K562 (cell line): Measurements from ENCODE around the gene EMILIN3. TPM values are rescaled to one million over a fixed set of nuclear protein-coding genes. Genes with fewer than 3 reads are reported as not detected.

Experiments
- ATAC-seq: fragments of 200-7000 bp; cut with Tn5 transposase; 3 replicates; pipeline ENCODE4 v1.9.1; 2020; ENCODE audit warnings: moderate library complexity
- BruUV-seq: library from RNA; stranded (reverse); fragments of 400-500 nt; replicated peaks from 2 replicates; lab custom pipeline; 2021; lab: Mats Ljungman, UMichigan
- CTCF ChIA-PET: fragments of 300-600 bp; formaldehyde crosslinking; extraction: SDS; loops from one replicate; lab custom pipeline; 2021; ENCODE audit warnings: low intra/inter-chr PET ratio; lab: Yijun Ruan, JAX
- POLR2A ChIA-PET: fragments of 300-600, 350-650 bp; sonication (Branson Sonifier 250); formaldehyde crosslinking; extraction: SDS; loops from one replicate; lab custom pipeline; 2021; ENCODE audit warnings: antibody characterized with exemption, inconsistent platforms; lab: Yijun Ruan, JAX
- DNase-seq, 4 experiments: peaks; one replicate each; pipeline versions ENCODE4 v3.0.0 to v3.0.0-alpha.2; 2011 to 2018; ENCODE audit warnings: low spot score in 3 of 4, mixed read lengths in 3 of 4; ENCODE audit errors: extremely low read depth in 1 of 4
- FAIRE-seq: peaks from 2 replicates; lab custom pipeline; 2011; peaks lifted over from hg19 to GRCh38; lab: Jason Lieb, UNC
- H2AFZ ChIP-seq: 2 replicates; pipeline ENCODE4 v1.6.0; 2011; ENCODE audit warnings: low read depth, low read length, control low read depth, inconsistent platforms
- H3K27ac ChIP-seq: fragments of 200-600 bp; 3 replicates; pipeline ENCODE4 v1.8.0; 2011; ENCODE audit warnings: low read depth, mild to moderate bottlenecking, control low read depth, inconsistent platforms, low read length, moderate library complexity, mixed read lengths; ENCODE audit errors: extremely low read depth
- H3K27me3 ChIP-seq, 2 experiments: fragments of 300-600 bp in 1 of 2; 2 replicates in 1 of 2; 3 replicates in 1 of 2; pipeline versions ENCODE4 v1.6.0 to v1.8.0; 2011; ENCODE audit warnings: inconsistent platforms in 2 of 2, low read length in 2 of 2, mild to moderate bottlenecking in 1 of 2, mixed read lengths in 1 of 2, moderate library complexity in 1 of 2; ENCODE audit not compliant: control insufficient read depth in 2 of 2, insufficient read depth in 2 of 2
- H3K36me3 ChIP-seq: fragments of 300-600 bp; 3 replicates; pipeline ENCODE4 v1.8.0; 2011; ENCODE audit warnings: mild to moderate bottlenecking, low read length, inconsistent platforms; ENCODE audit not compliant: control insufficient read depth, insufficient read depth
- H3K4me1 ChIP-seq, 2 experiments: fragments of 200-600 bp in 1 of 2; replicated peaks in 1 of 2; 2 replicates in 1 of 2; 3 replicates in 1 of 2; pipeline versions ENCODE4 v1.5.1 to v1.8.0; 2011; ENCODE audit warnings: inconsistent platforms in 2 of 2, low read length in 2 of 2, mild to moderate bottlenecking in 1 of 2, mixed read lengths in 1 of 2, moderate library complexity in 1 of 2; ENCODE audit not compliant: control insufficient read depth in 2 of 2, insufficient read depth in 2 of 2
- H3K4me2 ChIP-seq: 2 replicates; pipeline ENCODE4 v1.6.1; 2011; ENCODE audit warnings: low read length, control low read depth, inconsistent platforms, mixed read lengths; ENCODE audit not compliant: insufficient read depth
- H3K4me3 ChIP-seq: fragments of 200-600 bp; sonication (generic), shearing (Covaris generic); 2 replicates; pipeline ENCODE4 v1.5.1; 2016; ENCODE audit warnings: control low read depth, inconsistent platforms
- H3K79me2 ChIP-seq: fragments of 200-600 bp; 3 replicates; pipeline ENCODE4 v1.8.0; 2011; ENCODE audit warnings: low read length, inconsistent platforms; ENCODE audit not compliant: control insufficient read depth, insufficient read depth
- H3K9ac ChIP-seq, 2 experiments: 2 replicates each; pipeline versions ENCODE4 v1.6.0 to v1.6.1; 2011; ENCODE audit warnings: low read depth in 2 of 2, low read length in 2 of 2, control low read depth in 1 of 2, inconsistent platforms in 1 of 2, mild to moderate bottlenecking in 1 of 2, mixed read lengths in 1 of 2; ENCODE audit not compliant: insufficient read depth in 1 of 2
- H3K9me1 ChIP-seq: one replicate; pipeline ENCODE4 v1.6.0; 2011; ENCODE audit warnings: inconsistent platforms, mild to moderate bottlenecking, low read length, moderate library complexity; ENCODE audit not compliant: control insufficient read depth, insufficient read depth
- H3K9me3 ChIP-seq: replicated peaks from 2 replicates; pipeline ENCODE4 v1.5.1; 2011; ENCODE audit warnings: low read depth, low read length, inconsistent platforms; ENCODE audit not compliant: control insufficient read depth, insufficient read depth
- H4K20me1 ChIP-seq: replicated peaks from 2 replicates; pipeline ENCODE4 v1.6.1; 2011; ENCODE audit warnings: low read length, inconsistent platforms, mixed read lengths; ENCODE audit not compliant: control insufficient read depth, insufficient read depth
- MAFF ChIP-seq: IDR thresholded peaks from 2 replicates; pipeline ENCODE4 v1.6.1; 2012; ENCODE audit warnings: low read length, improper control_type of control experiment
- MIER1 ChIP-seq: fragments of 450-650 bp; IDR thresholded peaks from 2 replicates; pipeline ENCODE4 v1.6.1; 2016; ENCODE audit warnings: antibody characterized with exemption, mild to moderate bottlenecking, low read depth
- SMARCB1 ChIP-seq: IDR thresholded peaks from 2 replicates; pipeline ENCODE4 v1.6.1; 2011; ENCODE audit warnings: improper control_type of control experiment, low read depth; ENCODE audit not compliant: insufficient read length
- SMC3 ChIP-seq: conservative IDR thresholded peaks from 2 replicates; pipeline ENCODE4 v1.6.1; 2011; ENCODE audit warnings: low read depth, low read length, improper control_type of control experiment; ENCODE audit not compliant: insufficient read depth
- ZNF316 ChIP-seq: fragments of 450-650 bp; IDR thresholded peaks from 2 replicates; pipeline ENCODE4 v1.6.1; 2016
- WGBS: fragments of 100-300 bp; shearing (Covaris generic); methylation state at CpG from one replicate; pipeline ENCODE4 v1.1.6; 2016; ENCODE audit warnings: low coverage, mixed read lengths; ENCODE audit not compliant: insufficient coverage; ENCODE audit errors: missing lambda C conversion rate; 5-methylcytosine and 5-hydroxymethylcytosine counted together
- in situ Hi-C: fragments of 300-500 bp; cut with MboI; formaldehyde crosslinking; loops from 4 replicates; pipeline ENCODE4 v1.15.0; 2018; ENCODE audit warnings: inconsistent platforms, mixed read lengths
- intact Hi-C: fragments of 100-400 bp; cut with micrococcal nuclease; formaldehyde crosslinking; loops from 2 replicates; pipeline ENCODE4 v1.14.2; 2022
- polyA plus RNA-seq, 8 experiments: library from polyadenylated mRNA; depleted of rRNA in 4 of 8; stranded (reverse) in 5 of 8; unstranded in 3 of 8; fragments of >200 nt; fragmentation: Nextera tagmentation in 2 of 8; fragmentation: Illumina TruSeq in 1 of 8; extraction: Ambion mirVana in 2 of 8; extraction: Trizol in 1 of 8; gene quantifications; 2 replicates each; pipeline versions ENCODE4 v1.2.1 to v1.2.3, GENCODE V29; 2011 to 2014; ENCODE audit warnings: inconsistent platforms in 1 of 8, missing spikeins in 1 of 8
- total RNA-seq, 7 experiments: library from RNA; depleted of rRNA in 6 of 7; stranded (reverse); fragments of >200 nt in 6 of 7; fragmentation: Illumina TruSeq in 2 of 7; extraction: Trizol in 2 of 7; gene quantifications; 2 replicates each; pipeline versions ENCODE4 v1.2.1 to v1.2.3, GENCODE V29; 2011 to 2021; ENCODE audit warnings: low replicate concordance in 1 of 7

EMILIN3 gene
- total and polyA plus RNA-seq, 9 of the 15 experiments (the other 6 are each of a cell fraction or from before 2014, with no cell fraction given): 0.01 to 0.07 TPM; not detected in 7

GRCh38 chr20:41342474-41343464 lies 23.8 kb downstream of the EMILIN3 start:
- H2AFZ ChIP-seq: no peak overlapping the region
- H3K36me3 ChIP-seq: no peaks in the 10 kb centered on the region
- no peak overlapping the region for H3K27ac ChIP-seq
- BruUV-seq: no TSS peak
- H3K27me3 ChIP-seq: peaks cover 0 to 2% of the 10 kb centered on the region in 2 experiments; a peak in 1 of 5 replicates
- peaks cover 8 to 34% of the 10 kb centered on the region in 2 experiments; a peak in 4 of 5 replicates for H3K4me1 ChIP-seq
- peaks cover 8% of the 10 kb centered on the region; the same call in 2 of the 3 replicates for H3K79me2 ChIP-seq
- no peak for DNase-seq
- no peak for ATAC-seq
- no peak overlapping the region for H3K4me2 ChIP-seq
- POLR2A ChIA-PET: interaction anchor here (0.9 kb wide), 1 partner anchor 198 kb away, joined by 3 read pairs; no protein-coding TSS in a partner anchor
- H3K9ac ChIP-seq: no peak overlapping the region
- FAIRE-seq: no peak
- WGBS: 78% methylated on average over 9 of the region's 9 CpGs
- intact Hi-C loops (loop anchor here (5.0 to 10.0 kb wide), 3 partner anchors 272 to 395 kb away; partner anchors contain the start of gene CHD6), in situ Hi-C loops (loop anchor here (5.0 kb wide), 2 partner anchors 165 to 370 kb away; no protein-coding TSS in a partner anchor)
- no peaks in the 10 kb centered on the region for H3K9me3 ChIP-seq
- CTCF ChIA-PET: no interaction called here
- H3K4me3 ChIP-seq: no peak overlapping the region
- no peak for TF ChIP-seq SMARCB1
- TF ChIP-seq ZNF316: peak; percentile 61; the same call in 1 of the 2 replicates
- TF ChIP-seq SMC3: no peak
- no peak for TF ChIP-seq MIER1
- TF ChIP-seq MAFF: peak; percentile 10; the same call in 1 of the 2 replicates
- H3K9me1 ChIP-seq: no peaks in the 10 kb centered on the region
- no peaks in the 10 kb centered on the region for H4K20me1 ChIP-seq
